Left lung (tissue), 10 donors: ENCODE results near the gene ZNF219. TPM values are rescaled to one million over a fixed set of nuclear protein-coding genes. Genes with fewer than 3 reads are reported as not detected.

Experiments
- ATAC-seq: fragments of 200-7000 bp; cut with Tn5 transposase; one replicate; pipeline ENCODE4 v1.9.1; 2020; ENCODE audit warnings: moderate library complexity
- DNase-seq, 4 donors: peaks; one replicate each; pipeline ENCODE4 v3.0.0-alpha.2; 2013 to 2020
- H3K27ac ChIP-seq, 2 donors: fragments of 200-600 bp; sonication (generic) in 1 of 2; one replicate each; pipeline versions ENCODE4 v1.5.0 to v1.8.0; 2020 to 2021
- H3K27me3 ChIP-seq, 2 donors: fragments of 200-600 bp; sonication (generic) in 1 of 2; one replicate each; pipeline versions ENCODE4 v1.5.0 to v1.8.0; 2020 to 2021
- H3K36me3 ChIP-seq, 2 donors: fragments of 200-600 bp; sonication (generic) in 1 of 2; one replicate each; pipeline versions ENCODE4 v1.5.0 to v1.8.0; 2020 to 2021
- H3K4me1 ChIP-seq, 2 donors: fragments of 200-600 bp; one replicate each; pipeline ENCODE4 v1.8.0; 2021
- H3K4me3 ChIP-seq, 2 donors: fragments of 200-600 bp; sonication (generic) in 1 of 2; one replicate each; pipeline versions ENCODE4 v1.5.0 to v1.8.0; 2020 to 2021; ENCODE audit warnings: mild to moderate bottlenecking in 1 of 2
- H3K9me3 ChIP-seq, 2 donors: fragments of 200-600 bp; sonication (generic) in 1 of 2; one replicate each; pipeline versions ENCODE4 v1.5.0 to v1.8.0; 2020 to 2021
- intact Hi-C, 2 donors: fragments of 100-400 bp; cut with DNase I; formaldehyde crosslinking; loops; one replicate each; pipeline versions ENCODE4 v1.11.2 to v1.14.2; 2022
- polyA plus RNA-seq, 6 donors: library from polyadenylated mRNA; unstranded; fragments of 120-200 nt; gene quantifications; one replicate each; pipeline ENCODE4 v1.2.1, GENCODE V29; 2013; ENCODE audit not compliant: insufficient read length in 6 of 6
- total RNA-seq, 2 donors: library from RNA; stranded (reverse); fragmentation: NEBNext Ultra II Directional; extraction: Animal tissue kit (Norgen Biotek cat#: 25700); gene quantifications; one replicate each; pipeline ENCODE4 v1.2.1, GENCODE V29; 2021
- TF ChIP-seq, protein P1 (sequence below), 2 donors: fragments of 200-600 bp; sonication (generic) in 1 of 2; IDR thresholded peaks; one replicate each; pipeline versions ENCODE4 v1.5.0 to v1.8.0; 2021; ENCODE audit warnings: antibody characterized with exemption in 2 of 2
- donor health status: DM: no; HTN: yes; CAD: no.
- donor health status: DM: no; HTN: no; CAD: no.

ZNF219 gene
- total and polyA plus RNA-seq, 8 donors = 30.5 to 45.4 (median 35.7) TPM

DNA sequence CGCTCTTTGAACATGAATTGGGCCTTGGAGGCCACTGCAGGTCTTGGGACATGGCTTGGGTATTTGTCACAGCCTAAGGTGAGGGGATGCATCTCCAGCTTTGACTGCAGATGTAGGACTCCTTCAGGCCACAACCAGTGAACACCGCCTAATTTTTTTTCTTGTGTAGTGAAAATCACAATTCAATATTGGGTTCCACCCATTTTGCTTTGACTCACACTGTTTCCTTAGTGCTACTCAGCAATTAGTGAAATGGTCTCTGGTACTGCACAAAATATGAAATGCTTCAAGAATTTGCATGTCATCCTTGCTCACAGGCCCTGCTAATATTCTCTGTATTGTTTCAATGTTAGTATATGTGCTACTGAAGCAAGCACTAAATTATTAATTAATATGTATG is 14.9 kb upstream of the ZNF219 start:
- no peaks in the 10 kb centered on the region for H3K36me3 ChIP-seq
- H3K4me1 ChIP-seq = no peaks in the 10 kb centered on the region
- H3K9me3 ChIP-seq = no peaks in the 10 kb centered on the region
- no peak overlapping the region for H3K27ac ChIP-seq
- DNase-seq (no peak), ATAC-seq (no peak)
- TF ChIP-seq, protein P1, sequence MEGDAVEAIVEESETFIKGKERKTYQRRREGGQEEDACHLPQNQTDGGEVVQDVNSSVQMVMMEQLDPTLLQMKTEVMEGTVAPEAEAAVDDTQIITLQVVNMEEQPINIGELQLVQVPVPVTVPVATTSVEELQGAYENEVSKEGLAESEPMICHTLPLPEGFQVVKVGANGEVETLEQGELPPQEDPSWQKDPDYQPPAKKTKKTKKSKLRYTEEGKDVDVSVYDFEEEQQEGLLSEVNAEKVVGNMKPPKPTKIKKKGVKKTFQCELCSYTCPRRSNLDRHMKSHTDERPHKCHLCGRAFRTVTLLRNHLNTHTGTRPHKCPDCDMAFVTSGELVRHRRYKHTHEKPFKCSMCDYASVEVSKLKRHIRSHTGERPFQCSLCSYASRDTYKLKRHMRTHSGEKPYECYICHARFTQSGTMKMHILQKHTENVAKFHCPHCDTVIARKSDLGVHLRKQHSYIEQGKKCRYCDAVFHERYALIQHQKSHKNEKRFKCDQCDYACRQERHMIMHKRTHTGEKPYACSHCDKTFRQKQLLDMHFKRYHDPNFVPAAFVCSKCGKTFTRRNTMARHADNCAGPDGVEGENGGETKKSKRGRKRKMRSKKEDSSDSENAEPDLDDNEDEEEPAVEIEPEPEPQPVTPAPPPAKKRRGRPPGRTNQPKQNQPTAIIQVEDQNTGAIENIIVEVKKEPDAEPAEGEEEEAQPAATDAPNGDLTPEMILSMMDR (IDR thresholded peaks at IDR 0.05) = no peak
- intact Hi-C loops = no loop called here
- no peak overlapping the region for H3K4me3 ChIP-seq
- H3K27me3 ChIP-seq = no peaks in the 10 kb centered on the region

DNA sequence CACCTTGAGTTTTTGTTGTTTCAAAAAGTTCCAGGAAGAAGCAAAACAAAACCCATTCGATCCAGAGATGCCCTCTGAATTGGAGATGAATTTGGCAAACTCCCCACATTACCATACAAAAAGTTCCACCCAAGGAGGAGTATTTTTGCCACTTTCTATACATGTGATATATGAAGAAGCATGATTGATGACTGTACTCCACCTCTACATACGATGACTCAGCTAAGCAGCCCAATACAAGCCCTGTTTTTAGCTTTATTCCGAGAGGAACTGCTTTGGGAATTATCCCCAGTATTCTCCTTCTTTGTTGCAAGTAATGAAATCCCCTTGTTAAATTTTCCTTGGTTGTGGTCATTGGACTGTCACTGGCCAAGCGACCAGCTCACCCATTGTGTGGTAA is 13.8 kb upstream of the ZNF219 start:
- no peak for ATAC-seq
- intact Hi-C loops = no loop called here
- Histone ChIP-seq H3K36me3 (no peaks in the 10 kb centered on the region), H3K27me3 (no peaks in the 10 kb centered on the region), H3K27ac (no peak overlapping the region), H3K4me1 (peaks cover 0 to 2% of the 10 kb centered on the region in 2 donors), H3K9me3 (no peaks in the 10 kb centered on the region), H3K4me3 (no peak overlapping the region)
- TF ChIP-seq, protein P1 (IDR thresholded peaks at IDR 0.05) = no peak
- no peak for DNase-seq

DNA sequence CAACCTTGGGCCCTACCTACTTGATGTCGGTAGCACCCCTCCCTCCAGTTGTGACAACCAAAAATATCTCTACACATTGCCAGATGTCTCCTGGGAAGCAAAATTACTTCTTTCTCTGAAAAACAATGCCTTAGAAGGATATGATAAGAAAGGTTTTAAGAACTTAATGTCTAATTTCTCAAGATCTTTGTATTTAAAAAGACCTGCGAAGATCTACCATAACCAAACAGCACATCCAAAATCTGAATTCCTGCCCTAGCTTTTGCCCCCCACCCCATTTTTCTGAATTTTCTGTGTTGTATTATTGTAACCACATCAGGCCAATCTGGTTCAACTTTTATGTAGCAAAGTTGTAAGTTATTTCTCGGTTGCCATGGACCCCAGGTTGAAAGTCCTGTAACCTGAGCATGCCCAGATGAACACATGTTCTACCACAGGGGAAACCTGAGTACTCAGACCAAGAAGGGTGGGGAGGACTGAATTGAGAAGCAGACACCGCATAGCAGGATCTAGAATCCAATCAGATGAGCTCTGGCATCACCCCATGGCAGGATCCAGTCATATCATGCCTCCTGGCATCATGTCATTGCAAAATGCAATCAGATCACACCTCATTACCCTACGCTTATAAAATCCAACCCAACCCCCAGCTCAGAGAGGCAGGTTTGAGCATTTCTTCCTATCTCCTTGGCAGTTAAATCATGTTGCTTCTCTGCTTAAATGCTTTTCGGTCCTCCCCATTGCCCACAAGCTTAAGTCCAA is 11.1 kb upstream of the ZNF219 start:
- no peaks in the 10 kb centered on the region for H3K9me3 ChIP-seq
- H3K27ac ChIP-seq = no peak overlapping the region
- peaks cover 18 to 29% of the 10 kb centered on the region in 2 donors for H3K4me1 ChIP-seq
- no peaks in the 10 kb centered on the region for H3K27me3 ChIP-seq
- TF ChIP-seq, protein P1 (IDR thresholded peaks at IDR 0.05) = no peak
- no peaks in the 10 kb centered on the region for H3K36me3 ChIP-seq
- intact Hi-C loops = no loop called here
- DNase-seq (no peak), ATAC-seq (no peak)
- H3K4me3 ChIP-seq = no peak overlapping the region

DNA sequence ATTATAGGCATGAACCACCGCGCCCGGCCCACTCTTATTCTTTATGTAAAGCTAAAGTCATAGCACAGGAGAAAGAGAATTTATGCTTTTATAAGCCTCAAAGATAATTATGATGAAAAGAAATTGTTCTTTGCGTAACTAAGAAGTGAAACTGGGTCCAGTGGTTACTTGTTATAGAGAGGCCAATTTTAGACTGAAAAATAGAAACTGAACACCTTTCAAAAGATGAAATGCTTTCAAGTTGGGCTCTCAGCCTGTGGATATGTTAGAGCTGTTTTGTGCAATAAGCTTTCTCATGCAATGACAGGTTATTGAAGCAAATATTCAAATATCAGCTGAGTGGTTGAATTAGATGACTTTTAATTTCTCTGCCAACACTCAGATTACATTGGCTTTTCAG is 10.3 kb upstream of the ZNF219 start:
- Histone ChIP-seq H3K27me3 (no peaks in the 10 kb centered on the region), H3K36me3 (no peaks in the 10 kb centered on the region), H3K4me1 (peaks cover 19 to 34% of the 10 kb centered on the region in 2 donors), H3K9me3 (no peaks in the 10 kb centered on the region), H3K4me3 (no peak overlapping the region), H3K27ac (no peak overlapping the region)
- DNase-seq (no peak), ATAC-seq (no peak)
- TF ChIP-seq, protein P1 (IDR thresholded peaks at IDR 0.05) = no peak
- intact Hi-C loops = no loop called here

DNA sequence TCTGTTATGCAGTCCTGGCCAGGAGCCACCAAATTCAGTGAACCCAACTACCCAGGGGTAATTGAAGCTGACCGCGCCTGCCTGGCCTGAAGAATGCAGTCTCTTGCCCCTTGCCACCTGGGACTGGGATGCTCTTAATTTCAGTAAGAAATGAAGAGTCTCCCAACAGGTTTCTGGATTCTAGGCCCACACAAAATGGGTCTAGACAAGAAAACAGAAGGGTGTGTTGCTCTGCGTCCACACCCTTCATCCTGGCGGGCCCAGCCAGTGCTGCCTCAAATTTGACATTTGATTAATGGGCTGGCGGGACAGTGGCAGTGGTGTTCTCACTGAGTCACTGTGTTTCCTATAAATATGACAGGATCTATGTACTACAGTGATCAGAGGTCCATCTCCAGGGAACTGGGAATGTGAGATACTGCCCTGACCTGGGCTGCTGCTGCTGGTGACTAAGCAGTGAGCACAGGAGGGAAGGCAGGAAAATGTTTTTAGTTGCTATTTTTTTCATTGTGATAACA is 8.9 kb upstream of the ZNF219 start:
- intact Hi-C loops = no loop called here
- no peaks in the 10 kb centered on the region for H3K36me3 ChIP-seq
- H3K9me3 ChIP-seq = no peaks in the 10 kb centered on the region
- H3K4me1 ChIP-seq = peaks cover 19 to 42% of the 10 kb centered on the region in 2 donors
- DNase-seq (no peak), ATAC-seq (no peak)
- TF ChIP-seq, protein P1 (IDR thresholded peaks at IDR 0.05) = no peak
- peak overlapping the region; percentile 97 to 98 for H3K27ac ChIP-seq
- no peaks in the 10 kb centered on the region for H3K27me3 ChIP-seq
- H3K4me3 ChIP-seq = no peak overlapping the region
